ENCODE results near the gene NOS2. TPM values are rescaled to one million over a fixed set of nuclear protein-coding genes. Genes with fewer than 3 reads are reported as not detected.

The NOS2 gene
- total RNA-seq, 2 donors from 2014 or later, result not detected

DNA sequence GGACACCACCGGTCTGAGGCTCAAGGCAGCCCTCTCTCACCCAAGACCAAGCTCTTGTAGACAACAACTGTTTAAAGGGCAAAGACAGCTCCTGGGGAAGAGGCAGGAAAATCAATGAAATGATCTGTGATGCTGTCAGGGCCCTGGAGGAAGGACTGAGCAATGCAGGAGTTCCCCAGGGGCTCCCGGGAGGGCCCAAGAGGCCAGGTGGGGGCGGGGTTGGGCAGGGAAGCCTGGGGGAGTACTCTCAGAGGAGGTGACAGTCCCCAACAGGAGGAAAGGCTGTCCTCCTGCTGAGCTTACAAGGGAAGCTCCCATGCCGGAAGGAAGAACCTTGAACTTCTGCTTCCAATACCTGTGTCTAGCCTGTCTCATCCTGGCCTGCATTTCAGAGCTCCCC, 8.3 kb upstream of the NOS2 start:
- ATAC-seq (replicated peaks), result peak; percentile 18
- peaks cover 46% of the 10 kb centered on the region for H3K4me1 Mint-ChIP-seq
- peak overlapping the region; percentile 93 for H3K27ac Mint-ChIP-seq
- H3K9me3 Mint-ChIP-seq, result no peaks in the 10 kb centered on the region
- H3K36me3 Mint-ChIP-seq (ENCODE audit: low read depth), result no peaks in the 10 kb centered on the region
- H3K27me3 Mint-ChIP-seq, result no peaks in the 10 kb centered on the region
- peak overlapping the region; percentile 81 for H3K4me3 Mint-ChIP-seq

DNA sequence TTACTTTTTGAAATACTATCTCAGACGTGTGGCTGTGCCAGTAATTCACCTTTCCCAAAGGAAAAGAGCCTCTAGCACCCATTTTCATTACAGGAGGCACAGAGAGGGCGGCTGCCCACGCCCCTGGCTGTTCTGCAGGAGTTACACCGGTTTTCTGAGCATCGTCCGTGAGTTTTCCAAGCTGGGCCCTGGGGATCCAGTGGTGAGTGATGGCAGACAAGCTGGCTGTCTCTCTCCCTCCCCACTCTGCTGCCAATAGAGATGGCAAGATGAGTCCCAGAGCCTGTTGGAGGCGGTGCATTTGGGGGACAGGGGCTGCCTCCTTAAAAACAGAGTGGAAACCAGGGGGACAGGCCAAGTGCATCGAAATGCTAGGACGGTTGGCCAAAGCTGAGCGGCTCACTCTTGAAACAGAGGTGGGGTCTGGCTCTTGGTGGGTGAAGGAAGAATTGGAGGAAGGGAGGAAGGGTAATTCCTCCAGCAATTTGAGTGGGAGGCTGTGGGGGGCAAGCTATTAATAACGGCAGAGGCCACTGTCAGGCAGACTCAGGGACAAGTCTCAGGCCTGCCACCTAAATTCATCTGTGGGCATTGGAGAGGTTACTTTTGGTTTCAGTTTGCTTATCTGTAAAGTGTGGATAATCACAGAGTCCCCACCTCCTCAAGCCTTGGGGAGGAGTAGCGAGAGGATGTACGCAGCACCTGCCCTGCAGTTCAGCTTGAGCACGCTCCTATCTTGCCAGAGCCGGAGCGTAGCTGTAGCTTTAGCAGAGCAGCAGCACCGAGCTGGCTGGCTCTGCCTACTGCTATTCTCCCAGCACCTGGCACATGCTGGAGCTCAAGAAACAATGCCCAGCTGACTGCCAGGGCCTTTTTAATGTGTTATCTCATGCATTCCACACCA, 7.5 kb upstream of the NOS2 start:
- Mint-ChIP-seq H3K9me3 (no peaks in the 10 kb centered on the region), H3K4me1 (peaks cover 46% of the 10 kb centered on the region), H3K36me3 (ENCODE audit: low read depth) (no peaks in the 10 kb centered on the region), H3K27ac (peak overlapping the region; percentile 93), H3K4me3 (peak overlapping the region; percentile 81), H3K27me3 (no peaks in the 10 kb centered on the region)
- peak; percentile 82 for ATAC-seq (replicated peaks)

DNA sequence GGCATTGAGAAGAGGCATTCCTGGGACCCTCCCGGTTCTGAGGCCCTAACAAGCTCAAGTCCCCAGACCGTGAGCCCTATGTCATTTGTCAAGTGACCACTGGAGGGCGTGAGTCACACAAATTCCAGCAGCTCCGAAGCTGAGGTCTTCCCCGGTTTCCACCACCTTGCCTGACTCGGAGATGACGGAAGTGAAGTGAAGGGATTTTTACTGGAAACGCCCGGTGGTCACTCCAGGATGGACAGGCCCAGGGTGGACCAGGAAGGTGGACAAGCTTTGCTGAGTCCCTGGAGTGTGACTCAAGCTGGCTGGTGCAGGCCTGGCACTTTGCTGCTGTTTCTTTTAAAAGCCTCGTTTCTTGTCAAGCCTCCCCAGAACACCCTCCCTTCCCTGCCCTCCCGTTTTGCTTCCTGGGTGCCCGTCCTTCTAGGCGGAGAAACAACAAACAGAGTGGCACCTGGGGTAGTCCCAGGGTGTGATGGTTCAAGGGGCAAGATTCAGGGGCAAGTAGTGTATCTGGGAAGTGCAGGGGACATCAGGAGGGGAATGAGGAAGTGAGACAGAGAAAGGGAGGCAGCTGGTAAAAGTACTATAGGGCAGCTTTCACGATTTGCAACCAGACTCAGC, 5.3 kb upstream of the NOS2 start:
- no peaks in the 10 kb centered on the region for H3K36me3 Mint-ChIP-seq (ENCODE audit: low read depth)
- no peaks in the 10 kb centered on the region for H3K9me3 Mint-ChIP-seq
- ATAC-seq (replicated peaks), result peak; percentile 62
- no peaks in the 10 kb centered on the region for H3K27me3 Mint-ChIP-seq
- peaks cover 39% of the 10 kb centered on the region for H3K4me1 Mint-ChIP-seq
- H3K4me3 Mint-ChIP-seq, result peak overlapping the region; percentile 87
- peak overlapping the region; percentile 93 for H3K27ac Mint-ChIP-seq

DNA sequence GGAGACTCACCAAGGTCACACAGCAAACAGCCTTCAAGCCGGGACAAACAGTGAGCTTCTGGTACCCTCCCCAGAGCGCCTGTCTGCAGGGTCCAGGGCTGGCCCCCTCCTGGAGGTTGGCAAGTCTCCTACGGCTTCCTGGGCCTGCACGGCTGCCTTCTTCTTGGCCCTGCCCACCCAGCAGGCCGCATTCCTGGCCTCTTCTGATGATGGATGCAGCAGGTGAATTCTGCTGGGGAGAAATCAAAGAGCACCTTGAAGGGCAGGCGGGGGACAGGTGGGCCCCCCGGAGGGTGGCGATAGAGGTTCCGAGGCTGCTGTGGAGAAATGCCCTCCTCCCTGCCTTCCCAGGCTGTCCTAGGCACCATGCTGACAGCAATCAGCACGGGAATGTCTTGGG, 3.8 kb upstream of the NOS2 start:
- H3K27ac Mint-ChIP-seq, result no peak overlapping the region
- no peak overlapping the region for H3K4me3 Mint-ChIP-seq
- ATAC-seq (replicated peaks), result no peak
- H3K36me3 Mint-ChIP-seq (ENCODE audit: low read depth), result no peaks in the 10 kb centered on the region
- H3K4me1 Mint-ChIP-seq, result peaks cover 24% of the 10 kb centered on the region
- H3K27me3 Mint-ChIP-seq, result peaks cover 3% of the 10 kb centered on the region
- H3K9me3 Mint-ChIP-seq, result no peaks in the 10 kb centered on the region

DNA sequence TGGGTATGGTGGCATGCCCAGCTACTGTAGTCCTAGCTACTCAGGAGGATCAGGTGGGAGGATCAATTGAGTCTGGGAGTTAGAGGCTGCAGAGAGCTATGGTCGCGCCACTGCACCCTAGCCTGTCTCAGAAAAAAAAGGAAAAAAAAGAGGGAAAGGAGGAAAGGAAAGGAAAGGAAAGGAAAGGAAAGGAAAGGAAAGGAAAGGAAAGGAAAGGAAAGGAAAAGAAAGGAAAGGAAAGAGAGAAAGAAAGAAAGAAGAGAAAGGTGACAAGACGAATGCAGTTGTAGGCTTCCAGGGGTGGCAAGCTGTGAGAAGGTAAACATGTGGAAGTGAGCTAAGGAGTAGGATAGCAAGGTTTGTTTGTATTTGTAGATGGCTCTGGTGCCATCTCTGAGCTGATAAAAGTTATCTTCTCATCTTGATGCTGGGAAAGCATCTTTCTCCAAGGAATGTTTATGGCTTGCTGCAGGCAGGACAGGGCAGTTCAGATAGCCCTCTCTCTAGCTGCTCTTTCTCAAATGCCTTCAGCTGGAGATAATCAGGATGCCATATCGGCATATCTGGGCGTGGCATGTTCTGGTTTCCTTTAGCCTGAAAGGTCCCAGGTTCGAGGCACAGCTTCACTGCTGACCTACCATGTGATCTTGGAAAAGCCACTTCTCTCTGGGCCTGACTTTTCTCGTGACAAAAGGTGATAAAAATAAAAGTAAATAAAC, 2.8 kb upstream of the NOS2 start:
- Mint-ChIP-seq H3K27me3 (peaks cover 3% of the 10 kb centered on the region), H3K9me3 (no peaks in the 10 kb centered on the region), H3K4me1 (peaks cover 17% of the 10 kb centered on the region), H3K27ac (peak overlapping the region; percentile 15), H3K4me3 (no peak overlapping the region), H3K36me3 (ENCODE audit: low read depth) (no peaks in the 10 kb centered on the region)
- no peak for ATAC-seq (replicated peaks)

DNA sequence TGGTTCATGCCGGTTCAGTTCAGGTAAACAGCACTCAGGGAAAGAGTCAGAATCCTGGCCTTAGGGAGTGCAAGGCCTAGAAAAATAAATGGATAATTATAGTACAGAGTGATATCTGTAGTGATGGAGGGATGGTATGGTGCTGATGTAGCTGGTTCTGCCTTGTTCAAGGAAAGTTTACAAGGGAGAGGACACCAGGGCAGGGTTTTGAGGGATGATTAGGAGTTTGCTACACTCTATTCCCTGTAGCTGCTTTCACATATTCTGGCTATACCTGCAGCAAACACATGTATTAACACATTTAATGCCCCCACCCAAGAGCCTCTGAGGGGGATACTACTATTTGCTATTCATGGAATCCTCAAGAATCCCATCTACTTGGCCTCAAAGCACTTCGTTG, 1.7 kb upstream of the NOS2 start:
- no peaks in the 10 kb centered on the region for H3K36me3 Mint-ChIP-seq (ENCODE audit: low read depth)
- H3K9me3 Mint-ChIP-seq, result no peaks in the 10 kb centered on the region
- no peak for ATAC-seq (replicated peaks)
- H3K27me3 Mint-ChIP-seq, result peaks cover 5% of the 10 kb centered on the region
- H3K27ac Mint-ChIP-seq, result no peak overlapping the region
- no peak overlapping the region for H3K4me3 Mint-ChIP-seq
- H3K4me1 Mint-ChIP-seq, result peaks cover 11% of the 10 kb centered on the region

DNA sequence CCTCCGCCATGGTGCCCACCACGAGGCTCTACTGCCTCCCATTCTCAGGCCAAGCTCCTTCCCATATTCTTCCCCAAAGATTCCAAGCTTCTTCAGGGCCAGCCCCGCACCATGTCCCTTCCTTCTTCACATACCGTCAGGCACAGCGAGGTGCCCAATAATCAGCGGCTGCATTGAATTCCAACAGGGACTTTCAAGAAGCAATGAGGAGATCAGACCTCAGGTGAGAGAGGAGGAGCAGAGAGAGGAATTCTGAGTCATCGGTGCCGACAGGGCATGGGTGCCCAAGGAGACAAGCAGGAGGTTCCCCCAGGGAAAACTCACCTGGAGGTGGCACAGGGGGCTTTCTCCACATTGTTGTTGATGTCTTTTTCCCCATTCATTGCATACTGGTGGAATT, 2.0 kb downstream of the NOS2 start:
- peaks cover 27% of the 10 kb centered on the region for H3K27me3 Mint-ChIP-seq
- H3K9me3 Mint-ChIP-seq, result no peaks in the 10 kb centered on the region
- peaks cover 5% of the 10 kb centered on the region for H3K4me1 Mint-ChIP-seq
- ATAC-seq (replicated peaks), result no peak
- H3K4me3 Mint-ChIP-seq, result no peak overlapping the region
- no peaks in the 10 kb centered on the region for H3K36me3 Mint-ChIP-seq (ENCODE audit: low read depth)
- H3K27ac Mint-ChIP-seq, result no peak overlapping the region

DNA sequence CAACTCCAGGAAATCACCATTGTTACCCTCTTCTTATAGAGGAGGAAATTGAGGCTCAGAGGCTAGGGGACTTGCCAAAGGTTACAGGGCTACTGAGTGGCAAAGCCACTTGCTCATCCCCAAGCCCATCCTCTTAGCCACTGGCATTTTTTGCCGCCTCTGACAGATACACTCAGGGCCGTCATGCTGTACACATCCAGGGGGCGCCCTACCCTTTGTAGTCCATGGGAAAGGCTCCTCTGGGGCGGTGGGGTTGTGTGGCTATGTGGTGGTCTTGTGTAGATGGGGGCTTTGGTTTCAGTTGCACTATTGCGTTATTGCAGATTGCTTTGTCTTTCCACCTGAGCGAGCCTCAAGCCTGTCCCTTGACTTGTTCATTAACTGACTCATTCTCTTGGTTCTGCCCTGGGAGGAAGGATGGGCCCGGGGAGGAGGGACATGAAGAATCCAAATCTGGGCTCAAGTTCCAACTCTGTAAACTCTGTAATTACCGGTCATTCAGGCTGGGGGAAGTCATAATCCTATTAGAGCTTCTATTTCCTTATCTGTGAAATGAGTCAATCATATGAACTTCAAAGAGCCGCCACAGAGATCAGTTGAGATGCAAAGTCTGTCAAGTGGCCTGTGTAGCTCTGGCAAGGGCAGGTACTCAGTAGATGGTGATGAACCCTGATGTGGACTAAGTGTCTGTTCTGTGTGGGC, 2.8 kb downstream of the NOS2 start:
- no peaks in the 10 kb centered on the region for H3K9me3 Mint-ChIP-seq
- H3K4me1 Mint-ChIP-seq, result peaks cover 5% of the 10 kb centered on the region
- H3K27ac Mint-ChIP-seq, result no peak overlapping the region
- H3K4me3 Mint-ChIP-seq, result no peak overlapping the region
- no peaks in the 10 kb centered on the region for H3K36me3 Mint-ChIP-seq (ENCODE audit: low read depth)
- H3K27me3 Mint-ChIP-seq, result peaks cover 27% of the 10 kb centered on the region
- ATAC-seq (replicated peaks), result peak; percentile 18

DNA sequence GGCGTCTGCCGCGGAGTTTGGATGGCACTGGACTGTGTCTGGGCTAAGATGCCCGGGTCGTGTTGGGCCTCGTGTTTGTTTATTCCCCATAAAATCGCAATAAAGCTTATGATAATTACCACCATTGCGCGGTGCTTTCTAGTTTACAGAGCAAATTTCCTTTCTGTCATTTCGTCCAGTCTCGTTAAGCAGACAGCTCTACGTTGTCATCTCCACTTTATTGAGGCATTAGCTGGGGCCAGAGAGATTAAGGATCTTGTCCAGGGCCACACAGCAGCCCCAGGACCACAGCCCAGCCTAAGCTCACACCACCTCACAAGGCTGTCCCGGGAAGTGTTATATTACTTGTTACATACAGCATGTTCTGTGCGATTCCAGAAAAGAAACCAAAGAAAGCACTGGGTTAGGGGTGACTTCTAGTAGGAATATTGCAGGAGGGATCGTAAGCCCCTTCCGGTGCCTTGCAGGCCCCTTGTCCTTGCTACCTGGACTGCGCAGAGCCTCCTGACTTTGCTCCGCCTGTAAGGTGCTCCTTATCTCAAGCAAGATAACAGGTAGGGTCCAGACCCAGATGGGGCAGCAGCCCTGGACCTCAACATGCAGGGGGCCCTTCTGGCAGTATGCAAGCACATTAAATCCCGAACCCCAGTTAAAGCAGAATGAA, 6.3 kb downstream of the NOS2 start:
- Mint-ChIP-seq H3K27ac (no peak overlapping the region), H3K4me1 (peaks cover 5% of the 10 kb centered on the region), H3K27me3 (peaks cover 36% of the 10 kb centered on the region), H3K36me3 (ENCODE audit: low read depth) (no peaks in the 10 kb centered on the region), H3K9me3 (no peaks in the 10 kb centered on the region), H3K4me3 (peak overlapping the region; percentile 52)
- ATAC-seq (replicated peaks), result no peak

DNA sequence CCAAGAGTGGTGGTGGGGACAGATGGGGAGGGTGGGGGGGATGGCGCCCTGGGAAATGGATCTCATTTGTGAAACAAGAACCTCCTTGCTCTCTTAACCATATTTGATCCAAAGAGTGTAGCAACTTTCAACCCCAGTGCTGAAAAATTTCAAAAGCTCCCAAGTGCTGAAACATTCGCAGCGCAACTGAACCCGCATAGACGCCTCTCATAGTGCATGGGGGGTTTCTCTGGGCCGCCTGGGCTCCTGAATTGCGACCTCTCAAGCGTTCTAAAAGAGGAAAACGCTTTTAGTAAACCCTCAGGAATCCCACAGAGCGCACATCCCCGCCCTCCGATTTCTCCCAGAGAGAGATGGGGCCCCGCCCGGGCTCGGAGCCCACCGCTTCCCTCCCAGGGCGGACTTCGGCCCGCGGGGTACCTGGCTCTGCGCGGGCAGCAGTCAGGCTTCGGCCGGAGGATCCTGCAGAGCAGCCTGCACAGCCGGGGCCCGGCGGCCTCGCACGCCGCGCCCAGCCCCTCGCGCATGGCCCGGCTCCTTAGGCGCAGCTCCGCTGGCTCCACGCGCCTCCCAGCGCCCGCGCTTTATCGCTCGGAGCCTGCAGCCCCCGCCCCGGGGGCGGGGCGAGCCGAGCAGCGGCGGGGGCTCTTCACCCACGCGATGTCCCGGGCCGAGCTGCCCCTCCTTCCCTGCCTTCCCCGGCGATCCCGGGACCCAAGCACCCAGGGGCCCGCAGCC, 7.0 kb downstream of the NOS2 start:
- ATAC-seq (replicated peaks), result no peak
- no peaks in the 10 kb centered on the region for H3K9me3 Mint-ChIP-seq
- H3K36me3 Mint-ChIP-seq (ENCODE audit: low read depth), result no peaks in the 10 kb centered on the region
- H3K4me3 Mint-ChIP-seq, result peak overlapping the region; percentile 52
- peaks cover 37% of the 10 kb centered on the region for H3K27me3 Mint-ChIP-seq
- H3K27ac Mint-ChIP-seq, result no peak overlapping the region
- peaks cover 5% of the 10 kb centered on the region for H3K4me1 Mint-ChIP-seq

DNA sequence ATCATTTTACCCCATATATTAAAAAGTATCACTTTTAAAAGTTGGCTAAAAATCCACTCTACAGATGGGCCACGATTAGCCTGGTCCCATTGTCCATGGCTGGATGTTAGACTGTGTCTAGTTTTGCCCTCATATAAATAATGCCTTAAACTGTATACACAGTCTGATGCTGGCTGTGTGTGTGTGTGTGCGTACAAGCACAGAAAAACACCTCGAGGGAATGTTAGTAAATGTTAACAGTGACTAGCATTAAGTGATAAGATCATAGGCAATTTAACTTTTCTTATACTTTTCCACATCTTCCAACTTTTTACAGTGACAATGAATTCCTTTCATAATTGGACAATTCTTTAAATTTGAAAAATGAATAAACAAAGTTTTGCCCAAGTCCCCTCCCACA, 8.2 kb downstream of the NOS2 start:
- no peaks in the 10 kb centered on the region for H3K36me3 Mint-ChIP-seq (ENCODE audit: low read depth)
- H3K27me3 Mint-ChIP-seq, result peaks cover 35% of the 10 kb centered on the region
- no peak overlapping the region for H3K4me3 Mint-ChIP-seq
- no peak for ATAC-seq (replicated peaks)
- peaks cover 5% of the 10 kb centered on the region for H3K4me1 Mint-ChIP-seq
- no peaks in the 10 kb centered on the region for H3K9me3 Mint-ChIP-seq
- no peak overlapping the region for H3K27ac Mint-ChIP-seq

DNA sequence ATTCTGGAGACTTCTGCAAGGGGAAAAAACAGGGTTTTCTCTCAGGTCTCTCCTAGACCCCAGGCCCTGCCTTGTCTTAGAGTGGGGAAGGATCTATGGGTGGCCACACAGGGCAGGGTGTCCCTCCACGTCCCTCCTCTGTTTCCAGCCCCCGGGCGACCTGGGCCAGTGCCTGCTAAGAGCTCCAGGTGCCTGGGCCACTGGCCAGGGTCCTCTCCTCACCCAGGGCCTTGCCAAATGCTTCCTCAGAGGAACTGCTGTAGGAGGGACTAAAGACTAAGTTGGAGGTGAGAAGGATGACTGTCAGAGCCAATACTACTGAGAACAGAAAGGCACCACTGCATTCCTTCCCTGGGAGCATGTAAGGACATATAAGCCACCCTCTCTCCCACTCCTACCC, 11.4 kb downstream of the NOS2 start:
- H3K27me3 Mint-ChIP-seq, result peaks cover 14% of the 10 kb centered on the region
- peaks cover 2% of the 10 kb centered on the region for H3K4me1 Mint-ChIP-seq
- no peak overlapping the region for H3K27ac Mint-ChIP-seq
- H3K36me3 Mint-ChIP-seq (ENCODE audit: low read depth), result no peaks in the 10 kb centered on the region
- no peaks in the 10 kb centered on the region for H3K9me3 Mint-ChIP-seq
- ATAC-seq (replicated peaks), result no peak
- no peak overlapping the region for H3K4me3 Mint-ChIP-seq
